Keratinocyte (primary cell): ENCODE measurements around the gene TTC8. TPM values are rescaled to one million over a fixed set of nuclear protein-coding genes. Genes with fewer than 3 reads are reported as not detected.

Source experiments
- DNase-seq: peaks from one replicate; pipeline ENCODE4 v3.0.0-alpha.2; 2011; ENCODE audit warnings: low read depth, missing footprints, low spot score
- FAIRE-seq: peaks from 2 replicates; lab custom pipeline; 2011; peaks lifted over from hg19 to GRCh38; lab: Jason Lieb, UNC
- H2AFZ ChIP-seq: 2 replicates; pipeline ENCODE4 v1.6.0; 2012; ENCODE audit warnings: low read length, control low read depth, inconsistent platforms; ENCODE audit not compliant: control insufficient read depth
- H3K27ac ChIP-seq: 2 replicates; pipeline ENCODE4 v1.5.1; 2011; ENCODE audit warnings: low read length; ENCODE audit not compliant: control insufficient read depth, insufficient read depth
- H3K27me3 ChIP-seq: 3 replicates; pipeline ENCODE4 v1.6.0; 2011; ENCODE audit warnings: low read length; ENCODE audit not compliant: control insufficient read depth, insufficient read depth; ENCODE audit errors: extremely low read depth
- H3K36me3 ChIP-seq, 2 experiments: 2 replicates in 1 of 2; 3 replicates in 1 of 2; pipeline ENCODE4 v1.5.1; 2011; ENCODE audit warnings: low read length in 2 of 2, mild to moderate bottlenecking in 1 of 2; ENCODE audit not compliant: control insufficient read depth in 2 of 2, insufficient read depth in 2 of 2; ENCODE audit errors: extremely low read depth in 1 of 2
- H3K4me1 ChIP-seq: 3 replicates; pipeline ENCODE4 v1.5.1; 2011; ENCODE audit warnings: low read length; ENCODE audit not compliant: control insufficient read depth, insufficient read depth; ENCODE audit errors: extremely low read depth
- H3K4me2 ChIP-seq: 3 replicates; pipeline ENCODE4 v1.6.0; 2011; ENCODE audit warnings: low read depth, low read length; ENCODE audit not compliant: control insufficient read depth, insufficient read depth; ENCODE audit errors: extremely low read depth
- H3K4me3 ChIP-seq, 3 experiments: fragments of 200-600 bp in 1 of 3; sonication (generic) in 1 of 3; 2 replicates in 2 of 3; 3 replicates in 1 of 3; pipeline ENCODE4 v1.5.1; 2011 to 2016; ENCODE audit warnings: low read length in 3 of 3, mild to moderate bottlenecking in 3 of 3, control low read depth in 2 of 3, inconsistent platforms in 1 of 3, low read depth in 1 of 3, mixed read lengths in 1 of 3, mixed run types in 1 of 3, moderate library complexity in 1 of 3; ENCODE audit not compliant: control insufficient read depth in 2 of 3, insufficient read depth in 2 of 3; ENCODE audit errors: extremely low read depth in 1 of 3
- H3K79me2 ChIP-seq: 2 replicates; pipeline ENCODE4 v1.6.0; 2012; ENCODE audit warnings: low read length; ENCODE audit not compliant: control insufficient read depth, insufficient read depth
- H3K9ac ChIP-seq: 3 replicates; pipeline ENCODE4 v1.6.0; 2011; ENCODE audit warnings: low read length; ENCODE audit not compliant: control insufficient read depth, insufficient read depth; ENCODE audit errors: extremely low read depth
- H3K9me1 ChIP-seq: 3 replicates; pipeline ENCODE4 v1.6.0; 2011; ENCODE audit warnings: low read length; ENCODE audit not compliant: control insufficient read depth, insufficient read depth; ENCODE audit errors: extremely low read depth
- H3K9me3 ChIP-seq: 2 replicates; pipeline ENCODE4 v1.5.1; 2012; ENCODE audit warnings: low read depth, low read length; ENCODE audit not compliant: control insufficient read depth
- H4K20me1 ChIP-seq: 3 replicates; pipeline ENCODE4 v1.6.0; 2011; ENCODE audit warnings: low read length; ENCODE audit not compliant: control insufficient read depth, insufficient read depth; ENCODE audit errors: extremely low read depth
- EZH2 ChIP-seq: IDR thresholded peaks from one replicate; pipeline ENCODE4 v1.6.1; 2012; ENCODE audit warnings: inconsistent platforms, mild to moderate bottlenecking, low read length, moderate library complexity
- dilution Hi-C: fragments of 300-500 bp; cut with MboI; formaldehyde crosslinking; loops from one replicate; pipeline ENCODE4 v1.7.0; 2020; ENCODE audit warnings: low sequenced_read_pairs; ENCODE audit not compliant: extremely low pct_ligation_motif_present
- polyA plus RNA-seq, 5 experiments: library from polyadenylated mRNA; depleted of rRNA in 3 of 5; stranded (reverse) in 3 of 5; stranded (forward) in 1 of 5; unstranded in 1 of 5; fragments of >200 nt; gene quantifications; 1 replicate in 1 of 5; 2 replicates in 3 of 5; 3 replicates in 1 of 5; pipeline versions ENCODE4 v1.2.1 to v1.2.3, GENCODE V29; 2011 to 2012; ENCODE audit warnings: missing spikeins in 2 of 5, low read depth in 1 of 5, low replicate concordance in 1 of 5
- TF ChIP-seq, protein P1 (sequence below), 3 experiments: IDR thresholded peaks in 1 of 3; conservative IDR thresholded peaks in 1 of 3; optimal IDR thresholded peaks in 1 of 3; 2 replicates in 2 of 3; 3 replicates in 1 of 3; pipeline versions ENCODE3 to v1.5.1; 2011; ENCODE audit warnings: low read length in 3 of 3, mild to moderate bottlenecking in 3 of 3, moderate library complexity in 2 of 3, control low read depth in 1 of 3, inconsistent platforms in 1 of 3; ENCODE audit not compliant: insufficient read depth in 2 of 3; ENCODE audit errors: extremely low read depth in 1 of 3

Gene TTC8
- polyA plus RNA-seq, 1 donor (not counting 4 experiments of a cell fraction or from before 2014, with no cell fraction given) = 43.0 TPM

- Histone ChIP-seq H3K27ac (no peak overlapping the region), H4K20me1 (no peaks in the 10 kb centered on the region), H3K9me3 (no peaks in the 10 kb centered on the region), H3K4me3 (no peak overlapping the region), H3K9ac (no peak overlapping the region), H3K79me2 (no peaks in the 10 kb centered on the region), H2AFZ (no peak overlapping the region), H3K27me3 (no peaks in the 10 kb centered on the region), H3K36me3 (no peaks in the 10 kb centered on the region), H3K4me1 (no peaks in the 10 kb centered on the region), H3K4me2 (no peak overlapping the region), H3K9me1 (no peaks in the 10 kb centered on the region)
- TF ChIP-seq EZH2 = no peak
- TF ChIP-seq, protein P1, sequence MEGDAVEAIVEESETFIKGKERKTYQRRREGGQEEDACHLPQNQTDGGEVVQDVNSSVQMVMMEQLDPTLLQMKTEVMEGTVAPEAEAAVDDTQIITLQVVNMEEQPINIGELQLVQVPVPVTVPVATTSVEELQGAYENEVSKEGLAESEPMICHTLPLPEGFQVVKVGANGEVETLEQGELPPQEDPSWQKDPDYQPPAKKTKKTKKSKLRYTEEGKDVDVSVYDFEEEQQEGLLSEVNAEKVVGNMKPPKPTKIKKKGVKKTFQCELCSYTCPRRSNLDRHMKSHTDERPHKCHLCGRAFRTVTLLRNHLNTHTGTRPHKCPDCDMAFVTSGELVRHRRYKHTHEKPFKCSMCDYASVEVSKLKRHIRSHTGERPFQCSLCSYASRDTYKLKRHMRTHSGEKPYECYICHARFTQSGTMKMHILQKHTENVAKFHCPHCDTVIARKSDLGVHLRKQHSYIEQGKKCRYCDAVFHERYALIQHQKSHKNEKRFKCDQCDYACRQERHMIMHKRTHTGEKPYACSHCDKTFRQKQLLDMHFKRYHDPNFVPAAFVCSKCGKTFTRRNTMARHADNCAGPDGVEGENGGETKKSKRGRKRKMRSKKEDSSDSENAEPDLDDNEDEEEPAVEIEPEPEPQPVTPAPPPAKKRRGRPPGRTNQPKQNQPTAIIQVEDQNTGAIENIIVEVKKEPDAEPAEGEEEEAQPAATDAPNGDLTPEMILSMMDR (optimal IDR thresholded peaks at IDR 0.05 in 1 of 3, IDR thresholded peaks at IDR 0.05 in 1 of 3, conservative IDR thresholded peaks at IDR 0.05 in 1 of 3; ENCODE audit: extremely low read depth in 1 of 3, insufficient read depth in 2 of 3, low read length in 3 of 3) = no peak
- DNase-seq (no peak), FAIRE-seq (no peak)
- dilution Hi-C loops = no loop called here
These were observed 79.8 kb downstream of the TTC8 start for GRCh38 chr14:88904206-88904647.

GRCh38 chr14:88904864-88905263 lies 80.4 kb downstream of the TTC8 start:
- Histone ChIP-seq H2AFZ (no peak overlapping the region), H4K20me1 (no peaks in the 10 kb centered on the region), H3K9me1 (no peaks in the 10 kb centered on the region), H3K27ac (no peak overlapping the region), H3K4me2 (no peak overlapping the region), H3K9ac (no peak overlapping the region), H3K79me2 (no peaks in the 10 kb centered on the region), H3K27me3 (no peaks in the 10 kb centered on the region), H3K4me3 (no peak overlapping the region), H3K36me3 (no peaks in the 10 kb centered on the region), H3K9me3 (no peaks in the 10 kb centered on the region), H3K4me1 (no peaks in the 10 kb centered on the region)
- FAIRE-seq (no peak), DNase-seq (no peak)
- TF ChIP-seq EZH2 = no peak
- TF ChIP-seq, protein P1 (optimal IDR thresholded peaks at IDR 0.05 in 1 of 3, IDR thresholded peaks at IDR 0.05 in 1 of 3, conservative IDR thresholded peaks at IDR 0.05 in 1 of 3; ENCODE audit: extremely low read depth in 1 of 3, insufficient read depth in 2 of 3, low read length in 3 of 3) = no peak
- dilution Hi-C loops = no loop called here
